ENCODE results near the gene PLEKHG2.

The PLEKHG2 gene

GRCh38 chr19:39415111-39416046 is 2.9 kb downstream of the PLEKHG2 start:
- in situ Hi-C loops (cut with HindIII; ENCODE audit: low sequenced_read_pairs) = no loop called here

- in situ Hi-C loops (cut with HindIII; ENCODE audit: low sequenced_read_pairs) = no loop called here
Observed at GRCh38 chr19:39416152-39417120, 4.0 kb downstream of the PLEKHG2 start.

GRCh38 chr19:39417463-39418181 is 5.2 kb downstream of the PLEKHG2 start:
- in situ Hi-C loops (cut with HindIII; ENCODE audit: low sequenced_read_pairs) = no loop called here

- in situ Hi-C loops (cut with HindIII; ENCODE audit: low sequenced_read_pairs) = no loop called here
Observed at GRCh38 chr19:39419003-39419402, 6.5 kb downstream of the PLEKHG2 start.

- in situ Hi-C loops (cut with HindIII; ENCODE audit: low sequenced_read_pairs) = no loop called here
Observed at GRCh38 chr19:39420769-39421168, 8.3 kb downstream of the PLEKHG2 start.

GRCh38 chr19:39422020-39422419 is 9.6 kb downstream of the PLEKHG2 start:
- in situ Hi-C loops (cut with HindIII; ENCODE audit: low sequenced_read_pairs) = no loop called here

- in situ Hi-C loops (cut with HindIII; ENCODE audit: low sequenced_read_pairs) = no loop called here
Observed at GRCh38 chr19:39423258-39424086, 11.0 kb downstream of the PLEKHG2 start.

GRCh38 chr19:39424934-39425333 is 12.5 kb downstream of the PLEKHG2 start:
- in situ Hi-C loops (cut with HindIII; ENCODE audit: low sequenced_read_pairs) = no loop called here

GRCh38 chr19:39425744-39426143 is 13.3 kb downstream of the PLEKHG2 start:
- in situ Hi-C loops (cut with HindIII; ENCODE audit: low sequenced_read_pairs) = no loop called here

- in situ Hi-C loops (cut with HindIII; ENCODE audit: low sequenced_read_pairs) = no loop called here
Observed at GRCh38 chr19:39426170-39426569, 13.7 kb downstream of the PLEKHG2 start.

GRCh38 chr19:39427707-39428106 is 15.2 kb downstream of the PLEKHG2 start:
- in situ Hi-C loops (cut with HindIII; ENCODE audit: low sequenced_read_pairs) = no loop called here

GRCh38 chr19:39428283-39429112 is 16.0 kb downstream of the PLEKHG2 start:
- in situ Hi-C loops (cut with HindIII; ENCODE audit: low sequenced_read_pairs) = no loop called here

- in situ Hi-C loops (cut with HindIII; ENCODE audit: low sequenced_read_pairs) = no loop called here
Observed at GRCh38 chr19:39430675-39431593, 18.5 kb downstream of the PLEKHG2 start.

- in situ Hi-C loops (cut with HindIII; ENCODE audit: low sequenced_read_pairs) = no loop called here
Observed at GRCh38 chr19:39432677-39433025, 20.2 kb downstream of the PLEKHG2 start.

GRCh38 chr19:39433480-39434079 is 21.1 kb downstream of the PLEKHG2 start:
- in situ Hi-C loops (cut with HindIII; ENCODE audit: low sequenced_read_pairs) = no loop called here

- in situ Hi-C loops (cut with HindIII; ENCODE audit: low sequenced_read_pairs) = no loop called here
Observed at GRCh38 chr19:39434123-39435076, 21.9 kb downstream of the PLEKHG2 start.
